ENCODE results near the gene LOC101059915.

LOC101059915 gene

GRCh38 chrX:71618787-71619186 is 48.6 kb upstream of the LOC101059915 start:
- Histone ChIP-seq H3K27ac (ENCODE audit: low read depth in 1 of 2, low read length in 2 of 2) (no peak overlapping the region), H3K4me3 (ENCODE audit: low read depth in 1 of 3, low read length in 3 of 3) (no peak overlapping the region)
- no peak for TF ChIP-seq CTCF (IDR thresholded peaks at IDR 0.05; ENCODE audit: low read depth, low read length, missing input control)
- TF ChIP-seq FOXA1 (IDR thresholded peaks at IDR 0.05): no peak
- no peak for TF ChIP-seq GABPA (IDR thresholded peaks at IDR 0.05 in 1 of 2, conservative IDR thresholded peaks at IDR 0.05 in 1 of 2)
- TF ChIP-seq, protein P1, sequence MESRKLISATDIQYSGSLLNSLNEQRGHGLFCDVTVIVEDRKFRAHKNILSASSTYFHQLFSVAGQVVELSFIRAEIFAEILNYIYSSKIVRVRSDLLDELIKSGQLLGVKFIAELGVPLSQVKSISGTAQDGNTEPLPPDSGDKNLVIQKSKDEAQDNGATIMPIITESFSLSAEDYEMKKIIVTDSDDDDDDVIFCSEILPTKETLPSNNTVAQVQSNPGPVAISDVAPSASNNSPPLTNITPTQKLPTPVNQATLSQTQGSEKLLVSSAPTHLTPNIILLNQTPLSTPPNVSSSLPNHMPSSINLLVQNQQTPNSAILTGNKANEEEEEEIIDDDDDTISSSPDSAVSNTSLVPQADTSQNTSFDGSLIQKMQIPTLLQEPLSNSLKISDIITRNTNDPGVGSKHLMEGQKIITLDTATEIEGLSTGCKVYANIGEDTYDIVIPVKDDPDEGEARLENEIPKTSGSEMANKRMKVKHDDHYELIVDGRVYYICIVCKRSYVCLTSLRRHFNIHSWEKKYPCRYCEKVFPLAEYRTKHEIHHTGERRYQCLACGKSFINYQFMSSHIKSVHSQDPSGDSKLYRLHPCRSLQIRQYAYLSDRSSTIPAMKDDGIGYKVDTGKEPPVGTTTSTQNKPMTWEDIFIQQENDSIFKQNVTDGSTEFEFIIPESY (IDR thresholded peaks at IDR 0.05): no peak
- TF ChIP-seq YY1 (IDR thresholded peaks at IDR 0.05): no peak
- TF ChIP-seq RXRA (IDR thresholded peaks at IDR 0.05): no peak
- TF ChIP-seq ATF3 (IDR thresholded peaks at IDR 0.05): no peak
- no peak for TF ChIP-seq TAF1 (conservative IDR thresholded peaks at IDR 0.05)
- TF ChIP-seq RAD21 (IDR thresholded peaks at IDR 0.05): no peak
- TF ChIP-seq HNF4G (IDR thresholded peaks at IDR 0.05): no peak
- TF ChIP-seq, protein P2, sequence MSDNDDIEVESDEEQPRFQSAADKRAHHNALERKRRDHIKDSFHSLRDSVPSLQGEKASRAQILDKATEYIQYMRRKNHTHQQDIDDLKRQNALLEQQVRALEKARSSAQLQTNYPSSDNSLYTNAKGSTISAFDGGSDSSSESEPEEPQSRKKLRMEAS (IDR thresholded peaks at IDR 0.05): no peak

GRCh38 chrX:71619193-71619592 is 48.2 kb upstream of the LOC101059915 start:
- 85% methylated on average over 8 of the region's 8 CpGs for WGBS
- no peak overlapping the region for H3K27ac ChIP-seq (ENCODE audit: low read depth in 1 of 2, low read length in 2 of 2)
- peaks cover 0 to 10% (median 1%) of the 10 kb centered on the region in 4 donors for H3K4me1 ChIP-seq (ENCODE audit: control insufficient read depth in 4 of 4, insufficient read depth in 4 of 4, low read length in 3 of 4)
- H3K27me3 ChIP-seq (ENCODE audit: control insufficient read depth in 4 of 4, insufficient read depth in 4 of 4, low read length in 3 of 4): no peaks in the 10 kb centered on the region
- no peak overlapping the region for H3K9ac ChIP-seq (ENCODE audit: low read depth in 1 of 2, low read length in 2 of 2)
- TF ChIP-seq JUND (IDR thresholded peaks at IDR 0.05): no peak
- TF ChIP-seq, protein P2 (IDR thresholded peaks at IDR 0.05): no peak
- no peak for TF ChIP-seq YY1 (IDR thresholded peaks at IDR 0.05)
- no peak for TF ChIP-seq SP1 (IDR thresholded peaks at IDR 0.05)
- TF ChIP-seq NR2F2 (IDR thresholded peaks at IDR 0.05): no peak
- no peak for TF ChIP-seq RXRA (IDR thresholded peaks at IDR 0.05)
- no peak for TF ChIP-seq FOXA2 (IDR thresholded peaks at IDR 0.05)
- TF ChIP-seq TAF1 (conservative IDR thresholded peaks at IDR 0.05): no peak
- TF ChIP-seq, protein P1 (IDR thresholded peaks at IDR 0.05): no peak
- TF ChIP-seq RAD21 (IDR thresholded peaks at IDR 0.05): no peak
- TF ChIP-seq FOXA1 (IDR thresholded peaks at IDR 0.05): no peak
- no peak for TF ChIP-seq HNF4A (conservative IDR thresholded peaks at IDR 0.05)
- no peak for TF ChIP-seq ATF3 (IDR thresholded peaks at IDR 0.05)
- no peak for TF ChIP-seq EGR1 (IDR thresholded peaks at IDR 0.05; ENCODE audit: low read depth in 2 of 2)
- no peak for TF ChIP-seq GABPA (IDR thresholded peaks at IDR 0.05 in 1 of 2, conservative IDR thresholded peaks at IDR 0.05 in 1 of 2)
- no peak for TF ChIP-seq HNF4G (IDR thresholded peaks at IDR 0.05)
- TF ChIP-seq CTCF (IDR thresholded peaks at IDR 0.05; ENCODE audit: low read depth, low read length, missing input control): no peak
- TF ChIP-seq REST (IDR thresholded peaks at IDR 0.05): no peak
- H3K4me3 ChIP-seq (ENCODE audit: low read depth in 1 of 3, low read length in 3 of 3): no peak overlapping the region
- H3K36me3 ChIP-seq (ENCODE audit: control insufficient read depth in 4 of 4, insufficient read depth in 3 of 4, low read depth in 1 of 4, low read length in 3 of 4): peaks cover 0 to 3% (median 1%) of the 10 kb centered on the region in 4 donors
- H3K9me3 ChIP-seq (ENCODE audit: control insufficient read depth in 4 of 4, low read length in 3 of 4): peaks cover 0 to 3% (median 0%) of the 10 kb centered on the region in 4 donors
- no peak for DNase-seq (ENCODE audit: low spot score)

More at GRCh38 chrX:71618787-71619186, 48.6 kb upstream of the LOC101059915 start:
- Histone ChIP-seq H3K4me1 (ENCODE audit: control insufficient read depth in 4 of 4, insufficient read depth in 4 of 4, low read length in 3 of 4) (peaks cover 0 to 10% (median 1%) of the 10 kb centered on the region in 4 donors), H3K27me3 (ENCODE audit: control insufficient read depth in 4 of 4, insufficient read depth in 4 of 4, low read length in 3 of 4) (no peaks in the 10 kb centered on the region), H3K36me3 (ENCODE audit: control insufficient read depth in 4 of 4, insufficient read depth in 3 of 4, low read depth in 1 of 4, low read length in 3 of 4) (peaks cover 0 to 4% (median 2%) of the 10 kb centered on the region in 4 donors), H3K9ac (ENCODE audit: low read depth in 1 of 2, low read length in 2 of 2) (no peak overlapping the region), H3K9me3 (ENCODE audit: control insufficient read depth in 4 of 4, low read length in 3 of 4) (peaks cover 0 to 3% (median 0%) of the 10 kb centered on the region in 4 donors)
- 89% methylated on average over 3 of the region's 3 CpGs for WGBS
- DNase-seq (ENCODE audit: low spot score): no peak

Measured in liver (tissue), 8 donors.